Loucy (cell line): ENCODE data around the gene GRID2IP.
A peak's percentile ranks its signal among the peaks of the same experiment; 100 is the strongest.

Source experiments
- H2AFZ ChIP-seq: fragments of 200-600 bp; sonication (generic); 2 replicates; pipeline ENCODE4 v1.6.0; 2016; ENCODE audit warnings: antibody characterized with exemption, mild to moderate bottlenecking, low read length, moderate library complexity
- H3F3A ChIP-seq: fragments of 200-600 bp; 2 replicates; pipeline ENCODE4 v1.6.0; 2016; ENCODE audit warnings: antibody characterized with exemption, low read depth, mild to moderate bottlenecking
- H3K27me3 ChIP-seq: fragments of 200-600 bp; sonication (generic); 2 replicates; pipeline ENCODE4 v1.6.1; 2014; ENCODE audit warnings: low read length, mild to moderate bottlenecking; ENCODE audit not compliant: insufficient read depth, poor library complexity, severe bottlenecking
- H3K36me3 ChIP-seq: fragments of 200-600 bp; sonication (generic); 2 replicates; pipeline ENCODE4 v1.6.1; 2016; ENCODE audit warnings: low read length; ENCODE audit not compliant: insufficient read depth
- H3K4me1 ChIP-seq: fragments of 200-600 bp; sonication (generic); 2 replicates; pipeline ENCODE4 v1.5.1; 2014; ENCODE audit warnings: low read length, mild to moderate bottlenecking; ENCODE audit not compliant: insufficient read depth, poor library complexity, severe bottlenecking
- H3K4me2 ChIP-seq: fragments of 200-600 bp; sonication (generic); 2 replicates; pipeline ENCODE4 v1.6.0; 2014; ENCODE audit warnings: antibody characterized with exemption, low read length, low read depth, mild to moderate bottlenecking; ENCODE audit not compliant: poor library complexity, severe bottlenecking
- H3K4me3 ChIP-seq: fragments of 200-600 bp; sonication (generic); 2 replicates; pipeline ENCODE4 v1.5.1; 2014; ENCODE audit warnings: low read length, mild to moderate bottlenecking, mixed read lengths; ENCODE audit not compliant: poor library complexity, severe bottlenecking
- H3K79me2 ChIP-seq: fragments of 200-600 bp; sonication (generic); 2 replicates; pipeline ENCODE4 v1.6.1; 2014; ENCODE audit warnings: low read length; ENCODE audit not compliant: insufficient read depth
- H3K9ac ChIP-seq: fragments of 200-600 bp; sonication (generic); 2 replicates; pipeline ENCODE4 v1.6.0; 2014; ENCODE audit warnings: mild to moderate bottlenecking, low read depth, low read length, moderate library complexity; ENCODE audit not compliant: poor library complexity, severe bottlenecking
- H3K9me2 ChIP-seq: fragments of 200-600 bp; sonication (generic); replicated peaks from 2 replicates; pipeline ENCODE4 v1.6.1; 2016; ENCODE audit warnings: low read depth, low read length, mixed read lengths
- H3K9me3 ChIP-seq: fragments of 200-600 bp; sonication (generic); 2 replicates; pipeline ENCODE4 v1.6.1; 2014; ENCODE audit warnings: mild to moderate bottlenecking, antibody characterized with exemption, low read length, low read depth; ENCODE audit not compliant: insufficient read depth
- H4K20me1 ChIP-seq: fragments of 200-600 bp; sonication (generic); 2 replicates; pipeline ENCODE4 v1.6.0; 2014; ENCODE audit warnings: antibody characterized with exemption, low read length, mild to moderate bottlenecking; ENCODE audit not compliant: insufficient read depth, poor library complexity, severe bottlenecking
- CTCF ChIP-seq: fragments of 200-600 bp; sonication (generic); conservative IDR thresholded peaks from 2 replicates; pipeline ENCODE4 v1.5.1; 2014; ENCODE audit warnings: mild to moderate bottlenecking, antibody characterized with exemption, low read length
- EZH2phosphoT487 ChIP-seq: fragments of 200-600 bp; IDR thresholded peaks from 2 replicates; pipeline ENCODE4 v1.6.1; 2018; ENCODE audit warnings: antibody characterized with exemption, mild to moderate bottlenecking, moderate library complexity, borderline replicate concordance

GRID2IP gene

GRCh38 chr7:6532516-6532915 is 18.7 kb downstream of the GRID2IP start:
- Histone ChIP-seq H3K4me2 (no peak overlapping the region), H3K9me2 (no peaks in the 10 kb centered on the region), H3K9ac (no peak overlapping the region), H3K27me3 (peaks cover 9% of the 10 kb centered on the region), H3K9me3 (no peaks in the 10 kb centered on the region), H3K4me3 (no peak overlapping the region), H3K4me1 (peaks cover 5% of the 10 kb centered on the region), H4K20me1 (no peaks in the 10 kb centered on the region), H3K79me2 (no peaks in the 10 kb centered on the region), H3F3A (no peaks in the 10 kb centered on the region), H3K36me3 (no peaks in the 10 kb centered on the region), H2AFZ (no peak overlapping the region)
- TF ChIP-seq CTCF: no peak
- TF ChIP-seq EZH2phosphoT487: no peak

GRCh38 chr7:6531492-6532279 is 19.6 kb downstream of the GRID2IP start:
- no peaks in the 10 kb centered on the region for H3K9me3 ChIP-seq
- H4K20me1 ChIP-seq: no peaks in the 10 kb centered on the region
- H3K4me2 ChIP-seq: peak overlapping the region; percentile 94
- no peaks in the 10 kb centered on the region for H3K36me3 ChIP-seq
- no peak for TF ChIP-seq EZH2phosphoT487
- no peak for TF ChIP-seq CTCF
- H3K27me3 ChIP-seq: peaks cover 9% of the 10 kb centered on the region
- H3K79me2 ChIP-seq: no peaks in the 10 kb centered on the region
- peak overlapping the region; percentile 95 for H2AFZ ChIP-seq
- peak overlapping the region; percentile 79 for H3K4me3 ChIP-seq
- peaks cover 5% of the 10 kb centered on the region for H3K4me1 ChIP-seq
- H3F3A ChIP-seq: no peaks in the 10 kb centered on the region
- H3K9me2 ChIP-seq: no peaks in the 10 kb centered on the region
- H3K9ac ChIP-seq: no peak overlapping the region

GRCh38 chr7:6530626-6531491 is 20.4 kb downstream of the GRID2IP start:
- Histone ChIP-seq H3K9me2 (no peaks in the 10 kb centered on the region), H3F3A (no peaks in the 10 kb centered on the region), H3K9me3 (no peaks in the 10 kb centered on the region), H3K4me3 (peak overlapping the region; percentile 79), H3K9ac (peak overlapping the region; percentile 56), H3K27me3 (peaks cover 9% of the 10 kb centered on the region), H3K36me3 (no peaks in the 10 kb centered on the region), H2AFZ (peak overlapping the region; percentile 95), H3K4me1 (peaks cover 5% of the 10 kb centered on the region), H3K4me2 (peak overlapping the region; percentile 94), H4K20me1 (no peaks in the 10 kb centered on the region), H3K79me2 (no peaks in the 10 kb centered on the region)
- TF ChIP-seq CTCF (no peak), EZH2phosphoT487 (no peak)
